GM21360 (cell line): ENCODE data around the gene HES2.
"Not testable (repeated sequence)": the region's sequence is repeated elsewhere in the genome, so short reads cannot be mapped to it uniquely, and the experiment has no call there.

ENCODE experiments used
- ATAC-seq: cut with Tn5 transposase; IDR thresholded peaks from one replicate; pipeline ENCODE4 v1.9.1; 2021; ENCODE audit warnings: mild to moderate bottlenecking, moderate library complexity; ENCODE audit not compliant: unreplicated experiment

Gene HES2

GRCh38 chr1:6437012-6437700, 17.4 kb upstream of the HES2 start:
- ATAC-seq: not testable (repeated sequence)

- not testable (repeated sequence) for ATAC-seq
These were observed 16.6 kb upstream of the HES2 start for GRCh38 chr1:6436277-6436676.

GRCh38 chr1:6435547-6435946, 15.8 kb upstream of the HES2 start:
- ATAC-seq: no peak

DNA sequence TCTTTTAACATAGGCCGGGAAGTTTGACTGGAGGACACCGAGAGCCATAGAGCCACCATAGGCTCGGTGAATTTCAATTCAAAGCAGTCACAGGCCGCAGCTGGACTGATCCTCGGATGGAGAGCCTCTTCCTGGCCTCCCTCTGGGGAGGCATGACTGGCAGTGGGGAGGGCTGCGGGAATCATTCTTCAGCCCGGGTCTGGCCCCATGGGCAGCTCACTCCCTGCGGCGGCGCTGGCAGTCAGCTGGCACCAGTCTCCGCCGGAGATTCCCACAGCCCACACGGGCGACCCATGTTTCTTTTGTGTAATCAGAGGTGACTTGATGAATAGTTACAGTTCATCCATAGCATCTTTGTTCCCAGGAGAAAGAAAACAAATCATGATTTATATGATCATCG, 15.4 kb upstream of the HES2 start:
- ATAC-seq: no peak

DNA sequence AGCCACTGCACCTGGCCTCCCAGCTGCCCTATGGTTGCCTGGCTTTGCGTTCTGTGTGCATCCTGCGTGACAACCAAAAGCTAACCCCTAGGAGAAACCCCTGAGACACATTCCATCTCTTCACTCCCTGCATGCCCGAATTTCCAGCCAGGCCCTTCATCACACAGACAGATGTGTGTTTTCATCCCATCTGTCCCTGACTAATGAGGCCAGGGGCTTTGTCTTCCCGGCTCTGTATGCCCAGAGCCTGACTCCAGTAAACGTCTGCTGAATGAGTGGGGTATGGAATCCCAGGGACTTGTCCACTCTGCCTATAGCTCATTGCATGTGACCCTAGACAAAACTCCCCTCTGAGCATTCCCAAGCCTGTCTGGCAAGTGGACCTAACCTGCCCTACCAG, 14.5 kb upstream of the HES2 start:
- ATAC-seq: no peak

GRCh38 chr1:6431645-6432579, 12.2 kb upstream of the HES2 start:
- ATAC-seq: not testable (repeated sequence)

DNA sequence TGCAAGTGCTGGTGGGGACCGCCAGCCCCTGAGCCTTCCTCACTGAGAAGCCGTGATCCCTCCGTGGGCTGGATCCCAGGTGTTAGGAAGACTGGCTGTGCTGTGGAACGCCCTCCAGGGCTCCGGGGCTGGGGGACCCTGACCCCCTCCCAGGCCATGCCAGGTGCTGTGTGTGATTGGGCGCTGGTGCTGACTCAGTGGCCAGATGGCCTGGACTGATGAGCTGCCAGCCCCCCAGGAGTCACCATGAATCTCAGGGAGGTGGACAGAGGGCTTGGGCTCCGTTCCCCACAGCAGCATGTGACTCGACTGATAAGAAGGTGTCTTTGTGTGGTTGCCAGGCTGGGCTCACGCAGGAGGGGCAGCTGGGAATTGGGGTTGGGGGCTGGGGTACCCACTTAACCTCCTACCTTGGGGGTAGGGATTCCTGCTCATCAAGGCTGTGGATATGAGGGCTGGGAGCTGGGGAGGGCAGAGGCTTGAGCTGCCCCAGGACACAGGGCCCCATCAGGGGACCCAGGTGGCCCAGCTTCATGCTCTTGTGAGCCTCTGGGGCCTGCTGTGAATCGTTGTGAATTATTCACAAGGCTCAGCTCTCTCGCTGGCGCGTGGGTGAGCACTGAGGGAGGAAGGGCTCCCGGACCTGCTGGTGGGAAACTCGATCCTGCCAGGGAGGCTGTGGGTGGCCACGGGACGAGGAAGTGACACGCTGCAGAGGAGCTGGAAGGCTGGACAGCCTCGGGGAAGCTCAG, 10.1 kb upstream of the HES2 start:
- ATAC-seq: not testable (repeated sequence)

DNA sequence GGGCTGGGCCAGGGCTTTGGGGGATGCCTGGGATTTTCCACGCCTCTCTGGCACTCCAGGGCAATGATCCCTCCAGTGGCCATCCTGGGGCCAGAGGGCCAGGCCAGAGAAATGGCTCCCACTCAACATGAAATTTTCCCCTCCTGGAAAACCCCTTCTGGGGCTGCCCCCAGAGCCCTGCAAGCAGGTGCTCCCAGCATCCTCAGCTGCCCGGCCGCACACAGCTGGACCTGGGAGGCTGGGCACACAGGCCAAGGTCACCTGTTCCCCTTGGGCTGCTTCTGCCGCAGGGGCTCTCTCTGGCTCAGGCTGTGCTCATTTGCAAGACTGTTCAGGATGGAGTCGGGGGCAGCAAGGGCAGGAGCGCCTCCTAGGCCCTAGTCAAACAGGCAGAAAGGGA, 8.7 kb upstream of the HES2 start:
- ATAC-seq: not testable (repeated sequence)

DNA sequence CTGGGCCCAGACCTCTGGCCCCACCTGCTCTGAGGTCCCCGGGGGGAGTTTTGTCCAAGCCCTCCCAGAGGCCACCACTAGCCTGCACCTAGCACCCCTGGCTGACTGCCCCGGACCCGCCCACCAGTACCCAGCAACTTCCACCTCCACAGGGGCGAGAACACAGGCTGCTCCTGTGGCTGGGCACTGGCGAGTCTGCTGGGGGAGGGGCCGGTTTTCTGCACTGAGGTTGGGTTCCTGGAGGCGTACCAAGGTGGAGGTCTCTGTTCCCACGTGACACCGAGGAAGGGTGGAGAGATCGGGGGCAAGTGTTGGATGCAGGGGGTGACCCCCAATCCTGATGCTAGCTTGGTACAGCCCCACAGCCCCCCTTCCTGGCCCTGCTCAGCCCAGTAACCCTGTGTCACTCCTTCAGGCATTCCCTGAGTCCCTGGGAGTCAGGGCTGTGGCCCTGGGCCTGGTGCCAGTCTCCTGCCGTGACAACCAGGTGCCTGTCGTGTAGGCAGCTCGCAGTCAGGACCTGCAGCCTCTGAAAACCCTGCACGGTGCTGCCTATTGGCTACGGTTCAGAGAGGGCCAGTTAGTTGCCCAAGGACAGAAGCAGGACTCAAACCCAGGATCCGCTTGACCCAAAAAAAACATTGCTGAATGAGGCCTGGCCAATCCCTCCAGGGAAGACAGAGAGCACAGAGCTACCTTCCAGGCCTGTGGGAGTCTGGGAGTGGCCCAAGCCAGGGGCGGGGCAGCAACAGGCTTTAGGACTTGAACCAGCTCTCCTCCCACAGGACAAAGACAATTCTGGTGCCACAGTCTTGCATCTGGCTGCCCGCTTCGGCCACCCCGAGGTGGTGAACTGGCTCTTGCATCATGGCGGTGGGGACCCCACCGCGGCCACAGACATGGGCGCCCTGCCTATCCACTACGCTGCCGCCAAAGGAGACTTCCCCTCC, 8.0 kb upstream of the HES2 start:
- no peak for ATAC-seq

GRCh38 chr1:6426972-6427350, 7.2 kb upstream of the HES2 start:
- no peak for ATAC-seq

GRCh38 chr1:6426277-6426971, 6.7 kb upstream of the HES2 start:
- no peak for ATAC-seq

GRCh38 chr1:6425658-6426057, 5.9 kb upstream of the HES2 start:
- ATAC-seq: no peak

DNA sequence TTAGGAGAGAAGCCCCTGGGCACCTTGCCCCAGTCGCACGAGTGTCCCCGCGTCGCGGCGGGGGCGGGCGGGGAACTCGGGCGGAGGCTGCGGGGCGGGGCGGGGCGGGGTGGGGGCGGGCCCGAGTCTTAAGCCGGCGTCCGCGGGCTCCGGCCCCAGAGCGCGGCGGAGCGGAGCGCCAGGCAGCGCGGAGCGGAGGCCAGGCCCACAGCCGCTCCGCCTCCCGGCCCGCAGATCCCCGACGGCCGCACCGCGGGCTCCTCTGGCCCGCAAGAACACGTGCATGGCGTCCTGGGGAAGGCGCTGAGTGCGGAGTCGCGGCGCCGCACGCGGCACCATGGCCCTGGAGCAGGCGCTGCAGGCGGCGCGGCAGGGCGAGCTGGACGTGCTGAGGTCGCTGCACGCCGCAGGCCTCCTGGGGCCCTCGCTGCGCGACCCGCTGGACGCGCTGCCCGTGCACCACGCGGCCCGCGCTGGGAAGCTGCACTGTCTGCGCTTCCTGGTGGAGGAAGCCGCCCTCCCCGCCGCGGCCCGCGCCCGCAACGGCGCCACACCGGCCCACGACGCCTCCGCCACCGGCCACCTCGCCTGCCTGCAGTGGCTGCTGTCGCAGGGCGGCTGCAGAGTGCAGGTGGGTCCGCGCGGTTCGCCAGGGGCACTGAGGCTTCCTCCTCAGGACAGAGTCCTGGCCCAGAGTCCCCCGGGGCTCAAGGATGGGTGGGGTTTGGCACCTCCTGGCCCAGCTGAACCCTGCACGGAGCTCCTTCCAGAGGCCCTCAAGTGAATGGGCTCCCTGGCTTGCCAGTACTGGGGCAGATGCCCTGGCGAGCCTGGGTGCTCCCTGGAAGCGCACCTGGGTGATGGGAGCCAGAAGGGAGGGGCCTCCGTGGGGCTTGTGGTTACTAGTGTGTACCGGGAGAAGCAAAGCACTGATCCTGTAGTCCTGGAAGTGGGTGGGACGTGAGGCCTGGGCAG, 5.2 kb upstream of the HES2 start, which contains the start of gene ESPN:
Gene ESPN, plus strand, starts transcription at position 158 of the 975 bp plus-strand sequence. Its CDS starts 180 bp downstream, at position 338.
- no peak for ATAC-seq

DNA sequence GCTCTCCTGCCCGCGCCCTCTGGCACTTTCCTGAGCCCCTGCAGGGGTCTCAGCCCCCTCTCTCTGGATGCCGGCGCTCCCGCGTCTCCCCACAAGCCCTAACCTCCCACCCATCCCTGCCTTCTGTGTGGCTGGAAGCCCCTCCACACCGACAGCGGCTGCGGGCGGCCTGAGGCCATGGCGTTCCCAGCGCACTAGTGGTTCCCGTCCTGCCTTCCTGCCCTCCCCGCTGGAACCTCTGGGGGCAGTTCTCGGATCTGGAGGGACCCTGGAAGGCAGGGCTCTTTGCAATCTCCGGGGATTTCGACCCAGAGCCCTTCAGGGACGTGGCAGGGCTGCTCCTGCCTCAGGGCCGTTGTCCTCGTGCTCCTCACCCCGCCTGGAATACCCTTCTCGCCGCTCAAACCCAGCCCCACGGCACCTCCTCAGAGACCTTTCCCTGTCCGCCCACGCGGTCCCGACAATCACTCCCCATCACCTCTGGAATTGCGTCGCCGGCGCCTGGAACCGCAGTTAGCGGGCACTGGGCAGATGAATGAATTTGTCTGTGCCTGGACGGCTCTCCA, 4.4 kb upstream of the HES2 start:
- no peak for ATAC-seq

DNA sequence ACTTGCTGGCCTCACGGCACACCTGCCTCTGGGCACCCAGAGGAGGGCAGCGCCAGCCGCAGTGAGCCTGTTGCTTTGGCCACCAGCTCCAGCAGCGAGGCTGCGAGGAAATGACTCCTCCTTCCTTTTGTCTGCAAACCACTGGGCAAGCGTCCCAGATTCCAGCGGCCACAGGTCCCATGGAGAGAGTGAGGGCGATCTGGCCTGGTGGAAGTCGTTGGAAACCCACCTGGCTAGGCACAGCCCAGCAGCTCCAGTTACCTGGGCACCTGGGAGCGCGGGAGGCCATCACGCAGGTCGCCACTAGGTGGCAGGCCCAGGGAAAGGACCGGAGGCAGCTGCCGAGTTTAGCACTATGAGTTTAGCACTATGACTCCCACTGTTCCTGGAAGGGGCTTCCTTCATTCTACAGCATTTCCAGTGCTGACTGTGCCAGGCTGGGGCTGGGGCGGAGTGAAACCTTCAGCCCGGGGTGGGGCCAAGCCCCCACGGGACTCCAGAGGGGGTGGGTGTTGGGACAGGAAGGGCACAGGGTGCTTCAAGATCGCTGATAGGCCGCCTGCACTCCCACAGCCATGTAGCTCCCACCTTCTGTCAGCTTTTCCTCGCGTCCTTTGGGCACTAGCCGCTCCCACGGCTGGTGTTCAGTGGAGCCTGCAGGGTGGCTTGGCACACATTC, 3.7 kb upstream of the HES2 start:
- no peak for ATAC-seq

DNA sequence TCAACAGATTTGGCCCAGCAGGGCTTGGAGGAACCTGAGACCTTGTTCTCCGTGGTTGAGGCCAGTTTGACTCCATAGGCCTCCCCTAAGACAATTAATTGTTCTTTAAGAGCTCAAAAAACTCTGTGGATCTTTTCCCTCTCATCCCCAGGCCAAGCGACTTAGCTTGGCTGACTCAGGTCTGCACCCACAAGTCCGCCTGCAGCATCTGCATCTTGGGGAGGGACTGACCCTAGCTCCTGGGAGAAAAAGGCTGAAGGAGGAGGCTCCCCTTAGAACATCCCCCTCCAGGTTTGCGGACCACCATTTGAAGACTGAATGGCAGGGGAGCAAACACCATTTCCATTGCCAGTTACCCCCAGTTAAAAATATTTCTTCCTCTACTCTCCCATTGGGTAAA, 1.5 kb upstream of the HES2 start:
- ATAC-seq: no peak

GRCh38 chr1:6420454-6421042, 829 bp upstream of the HES2 start:
- ATAC-seq: no peak
